ENCODE measurements around the gene PRDM12.

PRDM12 gene

DNA sequence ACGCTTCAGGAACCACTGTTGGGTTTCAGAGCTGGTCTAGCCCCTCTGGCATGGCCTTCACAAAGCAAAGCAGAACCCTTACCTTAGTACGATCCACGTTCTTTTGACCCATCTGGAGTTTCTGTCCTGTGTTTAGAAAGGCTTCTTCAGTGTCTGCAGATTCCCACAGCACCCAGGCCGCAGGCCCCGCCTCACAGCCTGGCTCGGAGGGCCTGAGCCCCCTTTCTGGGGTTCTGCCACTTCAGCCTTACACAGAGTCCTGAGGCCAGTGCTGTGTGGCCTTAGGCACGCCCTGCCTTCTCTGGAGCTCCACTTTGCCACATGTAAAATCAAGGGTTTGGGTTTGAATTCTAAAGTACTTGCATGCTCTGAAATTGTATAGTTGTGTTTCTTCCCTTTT is 31.6 kb upstream of the PRDM12 start:
- TF ChIP-seq, protein P1, sequence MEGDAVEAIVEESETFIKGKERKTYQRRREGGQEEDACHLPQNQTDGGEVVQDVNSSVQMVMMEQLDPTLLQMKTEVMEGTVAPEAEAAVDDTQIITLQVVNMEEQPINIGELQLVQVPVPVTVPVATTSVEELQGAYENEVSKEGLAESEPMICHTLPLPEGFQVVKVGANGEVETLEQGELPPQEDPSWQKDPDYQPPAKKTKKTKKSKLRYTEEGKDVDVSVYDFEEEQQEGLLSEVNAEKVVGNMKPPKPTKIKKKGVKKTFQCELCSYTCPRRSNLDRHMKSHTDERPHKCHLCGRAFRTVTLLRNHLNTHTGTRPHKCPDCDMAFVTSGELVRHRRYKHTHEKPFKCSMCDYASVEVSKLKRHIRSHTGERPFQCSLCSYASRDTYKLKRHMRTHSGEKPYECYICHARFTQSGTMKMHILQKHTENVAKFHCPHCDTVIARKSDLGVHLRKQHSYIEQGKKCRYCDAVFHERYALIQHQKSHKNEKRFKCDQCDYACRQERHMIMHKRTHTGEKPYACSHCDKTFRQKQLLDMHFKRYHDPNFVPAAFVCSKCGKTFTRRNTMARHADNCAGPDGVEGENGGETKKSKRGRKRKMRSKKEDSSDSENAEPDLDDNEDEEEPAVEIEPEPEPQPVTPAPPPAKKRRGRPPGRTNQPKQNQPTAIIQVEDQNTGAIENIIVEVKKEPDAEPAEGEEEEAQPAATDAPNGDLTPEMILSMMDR (IDR thresholded peaks at IDR 0.05; ENCODE audit: control insufficient read depth, extremely low read depth, insufficient read depth), result no peak
- no peak for DNase-seq (ENCODE audit: low read depth)
- no peak overlapping the region for H3K4me3 ChIP-seq (ENCODE audit: low read depth, low read length)

DNA sequence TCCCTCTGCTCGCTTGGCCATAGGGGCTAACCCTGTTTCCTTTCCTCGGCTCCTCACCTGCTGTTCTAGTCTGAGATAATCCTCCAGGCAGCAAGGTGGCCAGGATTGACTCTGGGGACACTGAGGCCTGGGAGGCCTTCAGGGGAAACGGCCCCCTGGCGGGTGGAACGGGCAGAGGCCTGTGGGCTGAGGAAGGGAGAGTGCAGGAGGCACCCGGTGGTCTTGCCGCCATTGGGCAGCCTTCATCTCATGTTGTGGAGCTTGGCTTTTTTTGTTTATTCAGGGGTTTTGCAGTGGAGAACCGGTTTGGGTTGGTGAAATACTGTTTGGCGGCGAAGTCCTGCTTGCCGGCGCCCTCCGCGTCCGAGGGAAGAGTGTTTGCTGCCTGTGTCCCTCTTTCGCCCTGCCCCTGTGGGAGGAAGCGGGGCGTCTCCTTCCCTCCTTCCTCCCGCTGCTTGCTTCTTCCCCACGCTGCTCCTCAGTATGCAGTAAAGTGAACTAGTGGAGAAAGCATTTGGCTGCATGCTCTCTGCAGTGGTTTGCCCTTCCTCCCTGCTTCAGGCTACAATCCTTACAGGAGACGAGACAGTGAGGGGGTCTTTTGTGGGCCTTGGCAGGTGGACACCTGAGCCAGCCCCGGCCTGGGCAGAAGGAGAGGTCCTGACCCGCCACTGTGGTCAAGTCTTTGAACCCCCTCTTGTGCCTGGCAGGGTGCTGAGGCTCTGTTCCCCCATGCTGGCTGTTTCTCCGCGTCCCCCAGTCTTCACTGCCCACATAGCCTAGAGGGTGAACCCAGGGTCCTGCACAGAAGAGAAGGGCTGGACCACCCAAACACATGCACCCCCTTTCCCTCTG is 30.8 kb upstream of the PRDM12 start:
- H3K4me3 ChIP-seq (ENCODE audit: low read depth, low read length), result no peak overlapping the region
- DNase-seq (ENCODE audit: low read depth), result no peak
- TF ChIP-seq, protein P1 (IDR thresholded peaks at IDR 0.05; ENCODE audit: control insufficient read depth, extremely low read depth, insufficient read depth), result no peak

DNA sequence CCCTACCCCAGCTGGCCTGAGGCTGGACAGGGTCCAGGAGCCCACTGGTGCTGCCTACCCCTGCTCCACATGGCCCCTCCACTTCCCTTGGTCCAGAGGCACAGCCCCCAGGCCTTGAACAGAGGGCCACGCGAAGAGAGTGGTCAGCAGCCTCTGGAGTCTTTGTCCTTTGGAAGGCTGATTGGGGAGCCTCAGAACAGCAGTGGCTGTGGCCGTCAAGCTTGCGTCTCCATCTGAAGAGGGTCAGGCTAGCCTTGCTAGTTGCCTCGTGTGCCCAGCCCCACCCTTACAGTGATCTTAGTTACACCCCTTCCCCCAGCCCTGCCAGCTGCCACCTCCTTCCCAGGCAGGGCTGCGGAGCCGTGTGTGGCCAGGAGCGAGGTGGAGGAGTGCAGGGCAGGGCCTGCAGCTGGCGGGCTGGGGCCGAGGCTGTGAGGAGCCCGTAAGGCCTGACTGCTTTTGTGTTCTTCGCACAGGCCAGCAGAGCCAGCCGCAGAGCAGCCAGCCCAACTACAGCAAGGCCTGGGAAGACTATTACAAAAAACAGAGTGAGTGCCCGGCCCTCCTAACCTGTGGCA is 30.1 kb upstream of the PRDM12 start:
- H3K4me3 ChIP-seq (ENCODE audit: low read depth, low read length), result no peak overlapping the region
- DNase-seq (ENCODE audit: low read depth), result no peak
- TF ChIP-seq, protein P1 (IDR thresholded peaks at IDR 0.05; ENCODE audit: control insufficient read depth, extremely low read depth, insufficient read depth), result no peak

DNA sequence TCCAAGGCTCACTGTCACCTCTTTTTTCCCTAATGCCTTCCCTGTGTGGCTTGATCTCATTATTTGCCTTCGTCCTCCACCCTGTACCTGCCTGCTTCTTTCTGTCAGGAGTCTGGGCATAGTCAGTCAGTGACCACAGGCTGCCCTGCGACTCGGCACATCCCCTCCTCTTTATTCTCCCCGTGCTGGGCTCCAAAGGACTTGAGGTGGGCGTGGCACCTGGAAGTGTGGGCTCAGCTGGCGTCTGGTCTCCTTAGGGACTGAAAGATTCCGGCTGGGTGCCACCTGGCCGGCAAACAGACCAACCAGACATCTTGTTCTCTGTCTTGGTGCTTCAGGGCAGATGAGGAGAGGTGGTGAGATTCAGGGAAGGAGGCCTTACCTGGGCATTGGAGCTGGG is 29.6 kb upstream of the PRDM12 start:
- TF ChIP-seq, protein P1 (IDR thresholded peaks at IDR 0.05; ENCODE audit: control insufficient read depth, extremely low read depth, insufficient read depth), result no peak
- DNase-seq (ENCODE audit: low read depth), result no peak

DNA sequence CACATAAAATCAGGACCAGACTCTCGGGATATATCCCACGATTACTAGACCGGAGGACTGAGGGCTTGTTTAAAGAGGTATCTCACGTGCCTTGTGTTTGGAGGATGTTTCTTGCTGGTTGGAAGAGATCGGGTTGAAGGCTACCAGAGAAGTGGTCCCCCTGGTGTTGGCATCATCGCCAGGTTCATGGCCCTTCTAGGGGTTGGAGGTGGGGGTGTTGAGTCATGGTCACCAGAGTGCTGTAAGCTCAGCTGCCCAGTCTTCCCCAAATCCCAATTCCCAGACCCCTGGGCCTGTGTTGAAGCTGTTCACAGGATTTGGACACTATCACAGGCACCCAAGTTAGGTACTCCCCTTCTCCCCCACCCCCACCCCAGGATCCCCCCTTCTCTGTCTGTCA is 29.1 kb upstream of the PRDM12 start:
- H3K4me3 ChIP-seq (ENCODE audit: low read depth, low read length), result no peak overlapping the region
- no peak for DNase-seq (ENCODE audit: low read depth)
- TF ChIP-seq, protein P1 (IDR thresholded peaks at IDR 0.05; ENCODE audit: control insufficient read depth, extremely low read depth, insufficient read depth), result no peak

More for the DNA sequence above, 29.6 kb upstream of the PRDM12 start:
- H3K4me3 ChIP-seq (ENCODE audit: low read depth, low read length), result no peak overlapping the region

DNA sequence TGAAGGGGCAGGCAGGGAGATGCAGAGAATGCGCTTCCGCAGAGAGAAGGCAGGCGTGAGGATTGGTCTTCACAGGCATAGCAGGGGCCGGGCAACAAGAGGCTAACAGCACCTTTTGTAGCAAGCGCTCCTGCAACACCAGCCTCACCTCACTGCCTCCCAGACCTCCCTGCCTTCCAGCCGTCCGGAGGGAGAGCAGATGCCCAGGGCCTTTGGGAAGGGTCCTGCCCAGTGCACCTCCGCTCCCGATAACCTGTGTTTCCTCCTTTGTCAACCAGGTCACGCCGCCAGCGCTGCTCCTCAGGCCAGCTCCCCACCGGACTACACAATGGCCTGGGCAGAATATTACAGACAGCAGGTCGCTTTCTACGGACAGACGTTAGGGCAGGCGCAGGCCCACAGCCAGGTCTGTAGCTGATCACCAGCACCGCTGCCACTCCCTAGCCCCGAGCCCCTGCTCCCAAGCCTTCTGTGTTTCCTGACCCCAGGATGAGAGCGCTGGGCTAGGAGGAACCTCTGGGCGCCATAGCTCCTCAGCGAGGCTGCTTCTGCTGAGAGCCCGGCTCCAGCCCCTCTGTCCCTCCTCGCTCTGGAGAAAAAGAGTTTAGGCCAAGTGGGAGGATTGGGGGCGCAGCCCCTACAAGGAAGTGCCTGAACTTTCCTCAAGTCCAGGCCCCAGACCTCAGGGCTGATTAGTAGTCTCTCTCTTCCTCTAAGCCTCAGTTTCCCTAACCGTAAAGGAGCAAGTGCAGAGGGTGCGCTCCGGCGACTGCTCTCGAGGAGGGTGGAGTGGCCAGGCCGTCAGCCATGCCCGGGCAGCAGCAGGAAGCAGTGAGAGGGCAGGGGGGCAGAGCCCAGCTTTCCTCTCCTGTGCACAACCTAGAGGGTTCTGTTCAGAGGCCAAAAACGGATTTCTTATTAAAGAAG is 28.4 kb upstream of the PRDM12 start:
- H3K4me3 ChIP-seq (ENCODE audit: low read depth, low read length), result no peak overlapping the region
- TF ChIP-seq, protein P1 (IDR thresholded peaks at IDR 0.05; ENCODE audit: control insufficient read depth, extremely low read depth, insufficient read depth), result no peak
- DNase-seq (ENCODE audit: low read depth), result no peak

Data from LNCaP clone FGC (cell line).